ENCODE data around the gene PCSK6. TPM values are rescaled to one million over a fixed set of nuclear protein-coding genes. Genes with fewer than 3 reads are reported as not detected.

PCSK6 gene
- total RNA-seq, 1 experiment from 2014 or later, result 69.5 TPM

GRCh38 chr15:101480613-101481380, 8.7 kb downstream of the PCSK6 start:
- CTCF ChIA-PET, result no interaction called here

GRCh38 chr15:101479851-101480612, 9.5 kb downstream of the PCSK6 start:
- peaks cover 69% of the 10 kb centered on the region for H3K4me1 ChIP-seq
- Mint-ChIP-seq H3K4me1 (ENCODE audit: low read depth, unreplicated experiment) (peaks cover 57% of the 10 kb centered on the region), H3K36me3 (ENCODE audit: insufficient read depth, unreplicated experiment) (peaks cover 50% of the 10 kb centered on the region), H3K27ac (ENCODE audit: unreplicated experiment) (peak overlapping the region; percentile 97), H3K27me3 (ENCODE audit: insufficient read depth, unreplicated experiment) (no peaks in the 10 kb centered on the region), H3K9me3 (ENCODE audit: unreplicated experiment) (no peaks in the 10 kb centered on the region), H3K4me3 (ENCODE audit: unreplicated experiment) (no peak overlapping the region)
- intact Hi-C loops (cut with micrococcal nuclease; ENCODE audit: unreplicated experiment), result no loop called here
- H3K36me3 ChIP-seq (ENCODE audit: control insufficient read depth, insufficient read depth, low read length), result no peaks in the 10 kb centered on the region
- no peak for TF ChIP-seq CTCF (IDR thresholded peaks at IDR 0.05; ENCODE audit: insufficient read depth in 1 of 2, low read depth in 1 of 2, low read length in 1 of 2, severe bottlenecking in 1 of 2, unreplicated experiment in 1 of 2)
- DNase-seq, result no peak
- H3K27me3 ChIP-seq (replicated peaks; ENCODE audit: control insufficient read depth, insufficient read depth, low read length), result no peaks in the 10 kb centered on the region
- POLR2A ChIA-PET, result no interaction called here
- CTCF ChIA-PET, result no interaction called here
- H3K9me3 ChIP-seq, result no peaks in the 10 kb centered on the region
- no TSS peak for BruUV-seq (replicated peaks)
- no peak overlapping the region for H3K4me3 ChIP-seq (ENCODE audit: low read depth, low read length)

More at GRCh38 chr15:101480613-101481380, 8.7 kb downstream of the PCSK6 start:
- Mint-ChIP-seq H3K9me3 (ENCODE audit: unreplicated experiment) (no peaks in the 10 kb centered on the region), H3K4me3 (ENCODE audit: unreplicated experiment) (no peak overlapping the region), H3K36me3 (ENCODE audit: insufficient read depth, unreplicated experiment) (peaks cover 53% of the 10 kb centered on the region), H3K4me1 (ENCODE audit: low read depth, unreplicated experiment) (peaks cover 57% of the 10 kb centered on the region), H3K27ac (ENCODE audit: unreplicated experiment) (peak overlapping the region; percentile 74), H3K27me3 (ENCODE audit: insufficient read depth, unreplicated experiment) (no peaks in the 10 kb centered on the region)
- Histone ChIP-seq H3K27me3 (replicated peaks; ENCODE audit: control insufficient read depth, insufficient read depth, low read length) (no peaks in the 10 kb centered on the region), H3K4me3 (ENCODE audit: low read depth, low read length) (no peak overlapping the region), H3K4me1 (peaks cover 67% of the 10 kb centered on the region), H3K9me3 (no peaks in the 10 kb centered on the region), H3K36me3 (ENCODE audit: control insufficient read depth, insufficient read depth, low read length) (no peaks in the 10 kb centered on the region)
- TF ChIP-seq CTCF (IDR thresholded peaks at IDR 0.05; ENCODE audit: insufficient read depth in 1 of 2, low read depth in 1 of 2, low read length in 1 of 2, severe bottlenecking in 1 of 2, unreplicated experiment in 1 of 2), result no peak
- no TSS peak for BruUV-seq (replicated peaks)
- no peak for DNase-seq
- intact Hi-C loops (cut with micrococcal nuclease; ENCODE audit: unreplicated experiment), result no loop called here
- POLR2A ChIA-PET, result no interaction called here

- intact Hi-C loops (cut with micrococcal nuclease; ENCODE audit: unreplicated experiment), result no loop called here
- Histone ChIP-seq H3K4me1 (peaks cover 69% of the 10 kb centered on the region), H3K9me3 (no peaks in the 10 kb centered on the region), H3K36me3 (ENCODE audit: control insufficient read depth, insufficient read depth, low read length) (no peaks in the 10 kb centered on the region), H3K27me3 (replicated peaks; ENCODE audit: control insufficient read depth, insufficient read depth, low read length) (no peaks in the 10 kb centered on the region), H3K4me3 (ENCODE audit: low read depth, low read length) (no peak overlapping the region)
- no peaks in the 10 kb centered on the region for H3K27me3 Mint-ChIP-seq (ENCODE audit: insufficient read depth, unreplicated experiment)
- ChIA-PET CTCF (no interaction called here), POLR2A (no interaction called here)
- H3K9me3 Mint-ChIP-seq (ENCODE audit: unreplicated experiment), result no peaks in the 10 kb centered on the region
- H3K36me3 Mint-ChIP-seq (ENCODE audit: insufficient read depth, unreplicated experiment), result peaks cover 51% of the 10 kb centered on the region
- H3K27ac Mint-ChIP-seq (ENCODE audit: unreplicated experiment), result peak overlapping the region; percentile 97
- H3K4me1 Mint-ChIP-seq (ENCODE audit: low read depth, unreplicated experiment), result peaks cover 60% of the 10 kb centered on the region
- DNase-seq, result no peak
- no TSS peak for BruUV-seq (replicated peaks)
- TF ChIP-seq CTCF (IDR thresholded peaks at IDR 0.05; ENCODE audit: insufficient read depth in 1 of 2, low read depth in 1 of 2, low read length in 1 of 2, severe bottlenecking in 1 of 2, unreplicated experiment in 1 of 2), result no peak
- no peak overlapping the region for H3K4me3 Mint-ChIP-seq (ENCODE audit: unreplicated experiment)
Measured at GRCh38 chr15:101479342-101479845, 10.1 kb downstream of the PCSK6 start.

Measured in Caco-2 (cell line).